Lower leg skin (tissue), 4 donors: ENCODE measurements around the gene KEL. TPM values are rescaled to one million over a fixed set of nuclear protein-coding genes. Genes with fewer than 3 reads are reported as not detected.
A peak's percentile ranks its signal among the peaks of the same experiment; 100 is the strongest.

Experiments
- DNase-seq, 2 donors: peaks; one replicate each; pipeline ENCODE4 v3.0.0-alpha.2; 2019; ENCODE audit warnings: low spot score in 2 of 2
- H3K4me3 ChIP-seq: fragments of 200-600 bp; sonication (generic); 2 replicates; pipeline ENCODE4 v1.5.1; 2017; ENCODE audit warnings: mild to moderate bottlenecking, low read depth; ENCODE audit not compliant: poor library complexity, severe bottlenecking
- POLR2A ChIP-seq, 2 donors: fragments of 450-650 bp; IDR thresholded peaks; one replicate each; pipeline ENCODE4 v1.6.1; 2016 to 2017; ENCODE audit warnings: antibody characterized with exemption in 2 of 2, mild to moderate bottlenecking in 1 of 2, moderate library complexity in 1 of 2
- WGBS, 2 donors: methylation state at CpG; one replicate each; pipeline ENCODE4 v1.1.5; 2018; 5-methylcytosine and 5-hydroxymethylcytosine counted together
- intact Hi-C: fragments of 100-400 bp; cut with DNase I; formaldehyde crosslinking; loops from one replicate; pipeline ENCODE4 v1.15.0; 2023; ENCODE audit warnings: low total_unique reads
- total RNA-seq, 4 donors: library from RNA; depleted of rRNA; stranded (reverse); fragments of >200 nt; gene quantifications; one replicate each; pipeline ENCODE4 v1.1.0, GENCODE V29; 2016
- TF ChIP-seq, protein P1 (sequence below), 3 donors: fragments of 450-650 bp; IDR thresholded peaks; one replicate each; pipeline ENCODE4 v1.5.1; 2016; ENCODE audit warnings: antibody characterized with exemption in 3 of 3, mild to moderate bottlenecking in 3 of 3, moderate library complexity in 2 of 3

The KEL gene
- total RNA-seq, 4 donors from 2014 or later: 0.08 to 0.58 (median 0.47) TPM; not detected in 1

GRCh38 chr7:142910031-142910433 is 52.1 kb downstream of the KEL start:
- no peak for TF ChIP-seq POLR2A (IDR thresholded peaks at IDR 0.05)
- TF ChIP-seq, protein P1, sequence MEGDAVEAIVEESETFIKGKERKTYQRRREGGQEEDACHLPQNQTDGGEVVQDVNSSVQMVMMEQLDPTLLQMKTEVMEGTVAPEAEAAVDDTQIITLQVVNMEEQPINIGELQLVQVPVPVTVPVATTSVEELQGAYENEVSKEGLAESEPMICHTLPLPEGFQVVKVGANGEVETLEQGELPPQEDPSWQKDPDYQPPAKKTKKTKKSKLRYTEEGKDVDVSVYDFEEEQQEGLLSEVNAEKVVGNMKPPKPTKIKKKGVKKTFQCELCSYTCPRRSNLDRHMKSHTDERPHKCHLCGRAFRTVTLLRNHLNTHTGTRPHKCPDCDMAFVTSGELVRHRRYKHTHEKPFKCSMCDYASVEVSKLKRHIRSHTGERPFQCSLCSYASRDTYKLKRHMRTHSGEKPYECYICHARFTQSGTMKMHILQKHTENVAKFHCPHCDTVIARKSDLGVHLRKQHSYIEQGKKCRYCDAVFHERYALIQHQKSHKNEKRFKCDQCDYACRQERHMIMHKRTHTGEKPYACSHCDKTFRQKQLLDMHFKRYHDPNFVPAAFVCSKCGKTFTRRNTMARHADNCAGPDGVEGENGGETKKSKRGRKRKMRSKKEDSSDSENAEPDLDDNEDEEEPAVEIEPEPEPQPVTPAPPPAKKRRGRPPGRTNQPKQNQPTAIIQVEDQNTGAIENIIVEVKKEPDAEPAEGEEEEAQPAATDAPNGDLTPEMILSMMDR (IDR thresholded peaks at IDR 0.05): no peak
- DNase-seq: no peak
- intact Hi-C loops: no loop called here
- no peak overlapping the region for H3K4me3 ChIP-seq
- 46 to 55% methylated on average over 2 of the region's 2 CpGs for whole genome bisulfite sequencing, 2 donors

GRCh38 chr7:142908921-142909890 is 53.0 kb downstream of the KEL start:
- peak in 1 of 2 donors; percentile 83 for DNase-seq
- intact Hi-C loops: no loop called here
- TF ChIP-seq, protein P1 (IDR thresholded peaks at IDR 0.05): no peak
- TF ChIP-seq POLR2A (IDR thresholded peaks at IDR 0.05): no peak
- H3K4me3 ChIP-seq: no peak overlapping the region
- WGBS, 2 donors: 67 to 75% methylated on average over 21 of the region's 21 CpGs

- DNase-seq: peak in 1 of 2 donors; percentile 80
- 56 to 71% methylated on average over 11 of the region's 11 CpGs for WGBS, 2 donors
- TF ChIP-seq POLR2A (IDR thresholded peaks at IDR 0.05): no peak
- TF ChIP-seq, protein P1 (IDR thresholded peaks at IDR 0.05): no peak
- H3K4me3 ChIP-seq: no peak overlapping the region
- intact Hi-C loops: no loop called here
Observed at GRCh38 chr7:142908290-142908689, 53.9 kb downstream of the KEL start.

DNA sequence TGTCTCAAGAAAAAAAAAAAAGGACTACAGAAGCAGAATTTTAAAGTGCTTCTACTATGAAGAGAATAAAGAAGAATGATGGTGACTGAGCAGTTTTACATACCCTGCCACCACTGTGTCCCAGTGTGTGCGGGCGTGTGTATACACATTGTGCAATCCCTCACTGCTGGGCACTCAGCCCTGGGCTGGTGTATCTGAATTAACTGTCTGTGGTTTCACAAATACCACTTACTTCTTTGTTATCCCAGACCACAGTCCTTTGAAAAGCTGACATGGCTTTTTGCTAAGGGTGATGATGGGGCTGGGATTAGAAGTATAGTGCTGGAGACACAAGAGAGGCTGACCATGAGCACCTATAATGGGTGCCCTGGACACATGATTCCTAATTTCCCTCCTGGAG is 55.5 kb downstream of the KEL start:
- DNase-seq: peak in 1 of 2 donors; percentile 46
- WGBS, 2 donors: 81 to 88% methylated on average over 2 of the region's 2 CpGs
- no peak overlapping the region for H3K4me3 ChIP-seq
- intact Hi-C loops: no loop called here
- TF ChIP-seq POLR2A (IDR thresholded peaks at IDR 0.05): no peak
- TF ChIP-seq, protein P1 (IDR thresholded peaks at IDR 0.05): no peak

- 71 to 81% methylated on average over 2 of the region's 2 CpGs for WGBS, 2 donors
- DNase-seq: no peak
- intact Hi-C loops: no loop called here
- TF ChIP-seq POLR2A (IDR thresholded peaks at IDR 0.05): no peak
- TF ChIP-seq, protein P1 (IDR thresholded peaks at IDR 0.05): no peak
- no peak overlapping the region for H3K4me3 ChIP-seq
Observed at GRCh38 chr7:142905759-142906158, 56.4 kb downstream of the KEL start.
